ENCODE measurements around the gene GRIFIN. TPM values are rescaled to one million over a fixed set of nuclear protein-coding genes. Genes with fewer than 3 reads are reported as not detected.

Gene GRIFIN
- not detected for total RNA-seq

GRCh38 chr7:2476298-2476697 lies at the start of gene GRIFIN:
TSS of gene GRIFIN (minus strand) at chr7:2476398. CDS start at chr7:2476383, 15 bp downstream.
- intact Hi-C loops (cut with DNase I): no loop called here
- peaks cover 0 to 66% (median 1%) of the 10 kb centered on the region in 4 donors for H3K27me3 ChIP-seq

GRCh38 chr7:2524808-2525657 lies 48.8 kb upstream of the GRIFIN start:
- Histone ChIP-seq H3K27me3 (peaks cover 0 to 98% (median 3%) of the 10 kb centered on the region in 4 donors), H3K27ac (peak overlapping the region; percentile 76 to 91 (median 83)), H3K36me3 (peaks cover 0 to 29% (median 6%) of the 10 kb centered on the region in 3 donors), H3K4me1 (peaks cover 80 to 100% (median 87%) of the 10 kb centered on the region in 3 donors), H3K4me3 (no peak overlapping the region), H3K9me3 (no peaks in the 10 kb centered on the region)
- intact Hi-C loops (cut with DNase I): no loop called here
- 40 to 60% methylated on average over 1 to 2 of the region's 53 CpGs for WGBS, 2 donors
- no peak for TF ChIP-seq POLR2A (IDR thresholded peaks at IDR 0.05)
- no peak for TF ChIP-seq CTCF (IDR thresholded peaks at IDR 0.05)
- DNase-seq: no peak

More at GRCh38 chr7:2476298-2476697, at the start of gene GRIFIN:
- peaks cover 15 to 32% (median 26%) of the 10 kb centered on the region in 3 donors for H3K4me1 ChIP-seq
- H3K36me3 ChIP-seq: no peaks in the 10 kb centered on the region
- 40% methylated on average over 2 of the region's 16 CpGs; no CpG with 5 or more reads in 1 of the 2 donors for WGBS, 2 donors
- DNase-seq: no peak
- TF ChIP-seq POLR2A (IDR thresholded peaks at IDR 0.05): no peak
- TF ChIP-seq CTCF (IDR thresholded peaks at IDR 0.05): no peak
- no peaks in the 10 kb centered on the region for H3K9me3 ChIP-seq
- no peak within 1 kb of the TSS for H3K4me3 ChIP-seq
- H3K27ac ChIP-seq: no peak within 1 kb of the TSS

GRCh38 chr7:2523941-2524807 lies 48.0 kb upstream of the GRIFIN start:
- H3K4me3 ChIP-seq: peak overlapping the region; percentile 11 to 69 (median 60)

GRCh38 chr7:2523461-2523936 lies 47.3 kb upstream of the GRIFIN start:
- peaks cover 75 to 97% (median 76%) of the 10 kb centered on the region in 3 donors for H3K4me1 ChIP-seq
- TF ChIP-seq POLR2A (IDR thresholded peaks at IDR 0.05): no peak
- peak in 1 of 6 experiments; percentile 7 for TF ChIP-seq CTCF (IDR thresholded peaks at IDR 0.05)
- WGBS, 2 donors: 0% methylated on average over 2 of the region's 22 CpGs; no CpG with 5 or more reads in 1 of the 2 donors
- H3K36me3 ChIP-seq: peaks cover 0 to 29% (median 6%) of the 10 kb centered on the region in 3 donors
- H3K4me3 ChIP-seq: peak overlapping the region; percentile 11 to 69 (median 60)
- H3K27ac ChIP-seq: peak overlapping the region; percentile 76 to 91 (median 83)
- H3K27me3 ChIP-seq: peaks cover 0 to 94% (median 5%) of the 10 kb centered on the region in 4 donors
- no peaks in the 10 kb centered on the region for H3K9me3 ChIP-seq
- no peak for DNase-seq
- intact Hi-C loops (cut with DNase I): no loop called here

More at GRCh38 chr7:2523941-2524807, 48.0 kb upstream of the GRIFIN start:
- Histone ChIP-seq H3K9me3 (no peaks in the 10 kb centered on the region), H3K27me3 (peaks cover 0 to 94% (median 3%) of the 10 kb centered on the region in 4 donors), H3K27ac (peak overlapping the region; percentile 76 to 91 (median 83)), H3K4me1 (peaks cover 75 to 97% (median 79%) of the 10 kb centered on the region in 3 donors), H3K36me3 (peaks cover 0 to 29% (median 6%) of the 10 kb centered on the region in 3 donors)
- DNase-seq: no peak
- intact Hi-C loops (cut with DNase I): no loop called here
- no peak for TF ChIP-seq POLR2A (IDR thresholded peaks at IDR 0.05)
- no peak for TF ChIP-seq CTCF (IDR thresholded peaks at IDR 0.05)
- 36% methylated on average over 7 of the region's 51 CpGs; no CpG with 5 or more reads in 1 of the 2 donors for WGBS, 2 donors
